NCI-H446 (cell line): ENCODE measurements around the gene ADAMTSL3.
"Not testable (repeated sequence)": the region's sequence is repeated elsewhere in the genome, so short reads cannot be mapped to it uniquely, and the experiment has no call there.

Experiments
- DNase-seq, 2 experiments: peaks; one replicate each; lab custom pipeline; 2025; lab: John Stamatoyannopoulos, UW

The ADAMTSL3 gene

DNA sequence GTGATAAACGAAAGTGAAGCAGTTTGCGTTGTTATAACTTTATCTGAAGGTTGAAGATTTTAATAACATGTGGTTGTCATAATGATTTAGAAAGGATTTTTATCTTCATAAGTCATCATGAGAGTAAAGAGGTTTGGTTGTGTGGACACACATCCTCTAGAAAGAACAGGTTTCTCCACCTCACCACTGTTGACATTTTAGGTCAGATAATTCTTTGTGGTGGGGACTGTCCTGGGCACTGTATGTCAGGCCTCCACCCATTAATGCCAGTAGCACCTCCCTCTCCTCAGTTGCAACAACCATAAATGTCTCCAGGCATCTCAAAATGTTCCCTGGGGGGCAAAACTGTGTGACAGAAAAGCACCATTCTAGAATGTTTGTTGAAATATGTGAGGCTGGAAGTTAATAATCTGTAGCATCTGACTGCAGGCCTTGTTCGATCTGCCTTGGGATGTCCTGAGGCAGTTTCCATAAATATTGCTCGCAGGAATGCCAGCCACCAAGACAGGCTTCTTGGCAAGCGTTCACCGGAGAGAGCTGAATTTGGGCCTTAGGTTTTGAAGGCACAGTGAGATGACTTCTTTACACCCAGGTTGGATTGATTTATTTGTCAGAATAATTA lies 100.1 kb downstream of the ADAMTSL3 start:
- DNase-seq, result no peak

GRCh38 chr15:83757291-83757690 lies 103.4 kb downstream of the ADAMTSL3 start:
- not testable (repeated sequence) for DNase-seq

GRCh38 chr15:83762367-83762766 lies 108.4 kb downstream of the ADAMTSL3 start:
- DNase-seq, result no peak

DNA sequence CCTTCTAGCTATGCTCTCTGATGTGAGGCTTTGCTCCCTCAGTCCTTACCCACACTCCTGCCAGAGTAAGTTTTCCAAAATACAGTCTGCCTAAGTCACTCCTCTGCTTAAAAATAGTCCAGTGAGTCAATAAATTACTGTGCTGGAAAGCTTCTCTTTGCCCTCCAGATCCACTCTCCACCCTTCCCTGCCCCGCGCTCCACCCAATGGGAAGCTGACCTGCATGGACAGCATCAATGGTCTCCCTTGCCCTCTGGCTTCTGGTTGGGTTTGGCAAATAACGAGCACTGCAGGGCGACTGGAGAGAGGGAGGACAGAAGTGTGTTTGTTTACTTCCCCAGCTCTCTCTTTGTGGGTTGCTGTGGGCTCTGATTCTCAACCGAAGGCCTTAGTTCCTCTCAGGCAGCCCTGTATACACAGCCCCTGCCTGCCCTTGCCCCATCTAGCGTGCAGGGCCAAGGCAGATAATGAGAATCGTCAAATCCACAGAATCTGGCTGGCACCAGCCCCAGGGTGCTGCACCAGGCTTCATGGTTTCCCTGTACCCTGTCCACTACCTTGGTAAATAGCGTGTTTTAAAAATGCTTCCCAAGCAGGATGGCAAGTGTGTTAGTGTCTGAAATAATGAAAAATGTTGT lies 110.4 kb downstream of the ADAMTSL3 start:
- no peak for DNase-seq

DNA sequence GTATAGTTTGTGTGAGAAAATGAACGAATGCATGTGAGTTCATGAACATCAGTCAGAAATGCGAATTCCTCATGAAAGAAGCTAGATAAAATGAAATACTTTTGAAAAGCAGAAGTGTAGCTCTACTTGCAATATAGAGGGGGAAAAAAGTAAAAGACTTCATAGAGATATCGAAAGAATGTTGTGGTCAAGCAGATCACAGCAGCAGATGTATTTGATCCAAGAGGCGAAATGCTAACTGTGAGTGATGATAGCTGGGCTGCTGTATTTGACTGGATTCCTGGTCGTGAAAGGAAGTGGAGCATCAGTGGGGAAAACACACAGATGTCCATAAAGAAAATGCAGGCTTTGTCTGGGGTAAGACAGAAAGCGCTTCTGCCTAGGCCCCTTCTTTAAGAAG lies 112.4 kb downstream of the ADAMTSL3 start:
- DNase-seq, result no peak

GRCh38 chr15:83767741-83768140 lies 113.8 kb downstream of the ADAMTSL3 start:
- no peak for DNase-seq

- no peak for DNase-seq
These were observed 115.6 kb downstream of the ADAMTSL3 start for GRCh38 chr15:83769411-83769999.

GRCh38 chr15:83775738-83776137 lies 121.8 kb downstream of the ADAMTSL3 start:
- no peak for DNase-seq

DNA sequence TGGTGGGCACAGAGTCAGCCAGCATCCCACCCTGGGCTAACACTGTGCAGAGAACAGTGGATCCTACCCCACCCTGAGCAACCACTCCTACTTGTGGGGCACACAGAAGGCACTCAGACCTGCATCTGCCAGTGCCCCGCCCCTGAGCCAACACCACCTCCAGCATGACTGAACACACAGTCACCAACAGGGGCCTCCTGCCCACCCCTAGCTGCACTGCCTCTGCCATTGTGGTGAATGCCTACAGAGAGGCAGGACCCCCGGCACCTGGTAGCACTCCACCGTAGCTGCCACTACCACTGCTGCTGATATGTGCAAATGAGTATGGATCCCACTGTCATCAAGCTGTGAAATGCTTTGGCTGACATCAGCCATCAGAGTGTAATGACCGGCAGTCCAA lies 123.1 kb downstream of the ADAMTSL3 start:
- DNase-seq, result no peak

GRCh38 chr15:83783227-83783626 lies 129.3 kb downstream of the ADAMTSL3 start:
- no peak for DNase-seq

DNA sequence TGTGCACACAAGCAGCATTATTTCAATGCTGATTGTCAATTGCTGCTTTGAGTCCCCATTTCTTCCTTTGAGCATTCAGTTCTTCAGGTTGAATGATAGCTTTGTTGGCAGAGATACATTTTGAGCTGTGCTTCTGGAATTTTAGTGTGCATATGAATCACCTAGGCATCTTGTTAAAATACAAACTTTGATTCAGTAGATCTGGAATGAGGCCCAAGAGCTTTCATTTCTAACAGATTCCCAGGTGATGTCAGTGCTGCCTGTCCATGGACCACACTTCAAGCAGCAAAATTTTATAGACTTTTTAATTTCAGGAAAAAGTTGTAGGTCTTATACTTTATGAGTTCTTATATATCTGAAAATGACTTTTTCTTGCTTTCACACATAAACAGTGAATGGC lies 131.1 kb downstream of the ADAMTSL3 start:
- DNase-seq, result no peak

- no peak for DNase-seq
These were observed 132.4 kb downstream of the ADAMTSL3 start for GRCh38 chr15:83786336-83786735.

- no peak for DNase-seq
These were observed 139.1 kb downstream of the ADAMTSL3 start for GRCh38 chr15:83793069-83793468.

DNA sequence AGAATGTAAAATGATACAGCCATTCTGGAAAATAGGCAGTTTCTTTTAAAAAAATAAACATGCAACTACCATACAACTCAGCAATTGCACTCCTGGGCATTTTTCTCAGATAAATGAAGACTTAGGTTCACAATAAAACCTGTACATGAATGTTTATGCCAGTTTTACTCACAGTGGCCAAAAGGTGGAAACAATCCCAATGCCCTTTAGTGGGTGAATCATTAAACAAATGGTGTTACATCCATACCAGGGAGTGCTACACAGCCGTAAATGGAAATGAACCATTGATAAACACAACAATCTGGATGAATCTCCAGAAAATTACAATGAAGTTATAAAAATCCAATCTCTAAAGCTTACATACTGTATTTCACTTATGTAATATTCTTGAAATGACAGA lies 140.3 kb downstream of the ADAMTSL3 start:
- no peak for DNase-seq

- DNase-seq, result no peak
These were observed 155.4 kb downstream of the ADAMTSL3 start for GRCh38 chr15:83809345-83809744.

GRCh38 chr15:83810110-83810509 lies 156.2 kb downstream of the ADAMTSL3 start:
- no peak for DNase-seq

DNA sequence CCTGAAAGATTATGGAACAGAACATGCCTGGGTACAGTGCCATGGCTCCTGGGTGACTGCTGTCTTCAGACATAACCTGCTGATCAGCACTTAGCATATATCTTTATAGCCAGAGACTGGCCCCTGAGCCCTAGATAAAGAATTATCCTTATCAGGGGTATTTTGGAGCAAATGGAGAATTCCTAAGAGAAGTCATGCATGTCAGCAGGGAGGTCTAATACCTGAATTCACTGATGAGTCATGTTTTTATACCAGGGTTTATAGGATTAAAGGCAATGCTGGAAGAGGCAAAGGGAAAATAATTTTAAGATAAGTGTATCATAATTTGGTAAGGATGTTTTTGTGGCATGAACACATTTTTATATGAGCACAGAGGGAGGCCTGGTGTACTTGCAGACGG lies 159.8 kb downstream of the ADAMTSL3 start:
- no peak for DNase-seq

GRCh38 chr15:83815506-83815905 lies 161.6 kb downstream of the ADAMTSL3 start:
- no peak for DNase-seq

GRCh38 chr15:83816124-83816883 lies 162.4 kb downstream of the ADAMTSL3 start:
- DNase-seq, result no peak

DNA sequence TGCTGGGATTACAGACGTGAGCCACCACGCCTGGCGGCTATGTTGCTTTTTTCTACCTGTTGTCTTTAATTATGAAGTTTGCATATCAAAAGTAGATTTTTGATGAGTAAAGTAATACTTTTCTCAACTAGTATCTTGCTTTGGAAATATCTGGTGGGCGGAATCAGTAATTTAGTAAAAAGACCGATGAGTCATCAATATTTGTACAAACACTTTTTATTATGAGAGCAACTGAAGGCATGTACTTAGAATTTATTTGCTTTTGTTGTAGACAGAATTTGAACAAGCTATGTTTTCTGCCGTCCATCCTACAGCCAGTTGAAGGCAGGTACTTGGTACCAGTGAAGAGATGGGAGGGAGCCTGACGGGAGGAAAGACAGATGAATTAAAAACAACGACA lies 164.7 kb downstream of the ADAMTSL3 start:
- DNase-seq, result no peak

DNA sequence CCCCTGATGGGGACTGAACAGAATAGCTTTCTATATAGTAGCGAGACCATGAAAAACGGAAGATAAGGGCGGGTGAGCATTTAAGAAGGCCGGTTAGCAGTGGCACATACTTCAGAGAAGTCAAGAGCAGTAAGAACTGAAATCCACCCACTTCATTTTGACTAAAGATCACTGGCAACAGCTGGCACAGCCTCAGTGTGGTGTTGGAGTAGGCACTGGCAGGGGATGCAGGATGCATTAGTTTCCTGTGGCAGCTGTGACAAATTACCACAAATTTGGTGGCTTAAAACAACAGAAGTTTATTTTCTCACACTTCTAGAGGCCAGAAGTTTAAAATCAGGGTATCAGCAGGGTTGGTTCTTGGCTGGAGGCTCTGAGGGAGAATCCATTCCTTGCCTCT lies 176.5 kb downstream of the ADAMTSL3 start:
- DNase-seq, result no peak

DNA sequence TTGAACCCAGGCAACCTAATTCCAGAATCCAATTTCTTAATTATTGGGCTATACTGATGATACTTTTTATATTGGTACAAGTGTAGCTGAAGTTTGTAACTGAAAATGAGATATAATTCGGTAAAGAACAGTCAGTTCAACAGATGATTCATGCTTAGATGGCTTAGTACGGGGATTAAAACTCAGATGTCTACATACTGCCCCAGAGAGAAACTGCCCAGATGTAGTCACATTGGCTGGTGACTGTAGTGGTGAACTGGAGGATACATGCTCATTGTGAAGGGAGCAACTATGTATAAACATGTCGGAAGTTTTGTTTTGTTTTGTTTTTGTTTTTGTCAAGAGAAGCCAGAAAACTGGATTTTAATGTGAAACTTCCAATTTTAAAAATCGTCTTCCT lies 179.6 kb downstream of the ADAMTSL3 start:
- no peak for DNase-seq

GRCh38 chr15:83835479-83835878 lies 181.6 kb downstream of the ADAMTSL3 start:
- no peak for DNase-seq
